ENCODE measurements around the gene KAT7. TPM values are rescaled to one million over a fixed set of nuclear protein-coding genes. Genes with fewer than 3 reads are reported as not detected.

KAT7 gene
- total RNA-seq, 1 experiment from 2014 or later = 79.5 TPM

DNA sequence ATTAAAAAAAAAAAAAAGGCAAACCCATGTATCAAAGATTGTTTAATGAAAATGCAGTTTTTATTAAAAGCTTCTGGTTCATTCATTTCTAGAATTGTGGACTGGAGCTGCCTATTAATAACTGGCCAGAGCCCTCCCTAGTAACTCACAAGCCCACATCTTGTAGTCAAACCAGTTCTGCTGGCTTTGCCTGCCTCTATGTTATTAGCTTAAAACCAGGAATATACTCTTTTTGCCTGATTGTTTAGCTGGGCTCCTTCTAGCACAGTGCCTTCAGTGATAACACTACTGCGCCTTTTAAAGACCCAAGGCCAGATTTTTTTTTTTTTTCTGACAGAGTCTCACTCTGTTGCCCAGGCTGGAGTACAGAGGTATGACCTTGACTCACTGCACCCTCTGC is 33.4 kb downstream of the KAT7 start (continued):
- TF ChIP-seq, protein P1, sequence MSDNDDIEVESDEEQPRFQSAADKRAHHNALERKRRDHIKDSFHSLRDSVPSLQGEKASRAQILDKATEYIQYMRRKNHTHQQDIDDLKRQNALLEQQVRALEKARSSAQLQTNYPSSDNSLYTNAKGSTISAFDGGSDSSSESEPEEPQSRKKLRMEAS (IDR thresholded peaks at IDR 0.05) = no peak

DNA sequence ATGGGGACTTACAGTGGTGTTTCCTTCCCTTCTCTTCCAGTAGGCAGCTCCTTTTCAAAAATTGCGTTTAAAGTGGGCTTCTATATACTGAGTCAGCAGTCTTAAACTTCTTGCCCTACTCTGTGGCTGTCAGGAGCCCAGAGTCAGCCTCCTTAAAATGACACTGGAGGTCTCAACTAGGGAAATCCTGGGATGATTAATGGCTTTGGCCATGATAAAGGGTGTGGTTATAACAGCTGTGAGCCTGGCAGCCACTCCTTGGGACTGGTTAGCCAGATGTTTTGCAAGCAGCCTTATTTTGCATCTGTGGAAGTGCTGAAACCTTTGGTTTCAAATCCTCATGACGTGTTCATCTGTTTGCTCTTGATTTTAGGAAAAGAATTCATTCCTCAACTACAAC is 34.3 kb downstream of the KAT7 start:
- RAD21 ChIA-PET (ENCODE audit: low non-redundant PET in 1 of 2, low total read pairs in 2 of 2, uncharacterized antibody in 2 of 2, unreplicated experiment in 2 of 2) = no interaction called here
- Histone ChIP-seq H3K79me2 (ENCODE audit: insufficient read depth, low read length) (peaks cover 3% of the 10 kb centered on the region; the same call in 1 of the 2 replicates), H3K4me1 (ENCODE audit: control insufficient read depth in 1 of 2, insufficient read depth in 2 of 2, low read length in 2 of 2) (no peaks in the 10 kb centered on the region), H3K27ac (ENCODE audit: low read depth, low read length) (no peak overlapping the region), H4K20me1 (ENCODE audit: insufficient read depth) (no peaks in the 10 kb centered on the region; the same call in 1 of the 2 replicates), H3K9ac (ENCODE audit: low read length) (no peak overlapping the region), H3K9me2 (ENCODE audit: insufficient read depth) (no peaks in the 10 kb centered on the region), H3K27me3 (ENCODE audit: insufficient read depth, low read length) (no peaks in the 10 kb centered on the region), H3K36me3 (ENCODE audit: control insufficient read depth in 1 of 2, insufficient read depth in 2 of 2, low read length in 2 of 2) (peaks cover 59 to 64% of the 10 kb centered on the region in 2 experiments), H3K4me3 (replicated peaks in 1 of 2; ENCODE audit: low read depth in 1 of 2, low read length in 2 of 2) (no peak overlapping the region), H3K9me3 (ENCODE audit: control insufficient read depth in 1 of 2, insufficient read depth in 1 of 2, low read depth in 1 of 2, low read length in 2 of 2) (no peaks in the 10 kb centered on the region), H2AFZ (ENCODE audit: low read depth, low read length, poor library complexity, severe bottlenecking) (no peak overlapping the region), H3K4me2 (ENCODE audit: low read length) (no peak overlapping the region)
- ATAC-seq = no peak
- intact Hi-C loops (cut with micrococcal nuclease) = no loop called here
- POLR2A ChIA-PET = no interaction called here
- BruUV-seq (replicated peaks) = no TSS peak
- TF ChIP-seq SRF (IDR thresholded peaks at IDR 0.05; ENCODE audit: low read depth) = no peak
- TF ChIP-seq, protein P2, sequence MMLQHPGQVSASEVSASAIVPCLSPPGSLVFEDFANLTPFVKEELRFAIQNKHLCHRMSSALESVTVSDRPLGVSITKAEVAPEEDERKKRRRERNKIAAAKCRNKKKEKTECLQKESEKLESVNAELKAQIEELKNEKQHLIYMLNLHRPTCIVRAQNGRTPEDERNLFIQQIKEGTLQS (IDR thresholded peaks at IDR 0.05) = no peak
- no peak for TF ChIP-seq RAD21 (IDR thresholded peaks at IDR 0.05; ENCODE audit: low read depth)
- TF ChIP-seq, protein P1 (IDR thresholded peaks at IDR 0.05) = no peak
- TF ChIP-seq ZFX (IDR thresholded peaks at IDR 0.05) = no peak
- TF ChIP-seq JUND (IDR thresholded peaks at IDR 0.05) = no peak
- no peak for TF ChIP-seq EZH2phosphoT487 (IDR thresholded peaks at IDR 0.05; ENCODE audit: borderline replicate concordance)
- TF ChIP-seq FOSL1 (IDR thresholded peaks at IDR 0.05; ENCODE audit: low read depth) = no peak
- TF ChIP-seq, protein P3, sequence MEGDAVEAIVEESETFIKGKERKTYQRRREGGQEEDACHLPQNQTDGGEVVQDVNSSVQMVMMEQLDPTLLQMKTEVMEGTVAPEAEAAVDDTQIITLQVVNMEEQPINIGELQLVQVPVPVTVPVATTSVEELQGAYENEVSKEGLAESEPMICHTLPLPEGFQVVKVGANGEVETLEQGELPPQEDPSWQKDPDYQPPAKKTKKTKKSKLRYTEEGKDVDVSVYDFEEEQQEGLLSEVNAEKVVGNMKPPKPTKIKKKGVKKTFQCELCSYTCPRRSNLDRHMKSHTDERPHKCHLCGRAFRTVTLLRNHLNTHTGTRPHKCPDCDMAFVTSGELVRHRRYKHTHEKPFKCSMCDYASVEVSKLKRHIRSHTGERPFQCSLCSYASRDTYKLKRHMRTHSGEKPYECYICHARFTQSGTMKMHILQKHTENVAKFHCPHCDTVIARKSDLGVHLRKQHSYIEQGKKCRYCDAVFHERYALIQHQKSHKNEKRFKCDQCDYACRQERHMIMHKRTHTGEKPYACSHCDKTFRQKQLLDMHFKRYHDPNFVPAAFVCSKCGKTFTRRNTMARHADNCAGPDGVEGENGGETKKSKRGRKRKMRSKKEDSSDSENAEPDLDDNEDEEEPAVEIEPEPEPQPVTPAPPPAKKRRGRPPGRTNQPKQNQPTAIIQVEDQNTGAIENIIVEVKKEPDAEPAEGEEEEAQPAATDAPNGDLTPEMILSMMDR (IDR thresholded peaks at IDR 0.05 in 2 of 3, conservative IDR thresholded peaks at IDR 0.05 in 1 of 3; ENCODE audit: borderline replicate concordance in 1 of 3, insufficient read depth in 1 of 3, low read depth in 2 of 3, low read length in 2 of 3) = no peak
- TF ChIP-seq CEBPB (IDR thresholded peaks at IDR 0.05; ENCODE audit: low read depth) = no peak
- TF ChIP-seq, protein P4, sequence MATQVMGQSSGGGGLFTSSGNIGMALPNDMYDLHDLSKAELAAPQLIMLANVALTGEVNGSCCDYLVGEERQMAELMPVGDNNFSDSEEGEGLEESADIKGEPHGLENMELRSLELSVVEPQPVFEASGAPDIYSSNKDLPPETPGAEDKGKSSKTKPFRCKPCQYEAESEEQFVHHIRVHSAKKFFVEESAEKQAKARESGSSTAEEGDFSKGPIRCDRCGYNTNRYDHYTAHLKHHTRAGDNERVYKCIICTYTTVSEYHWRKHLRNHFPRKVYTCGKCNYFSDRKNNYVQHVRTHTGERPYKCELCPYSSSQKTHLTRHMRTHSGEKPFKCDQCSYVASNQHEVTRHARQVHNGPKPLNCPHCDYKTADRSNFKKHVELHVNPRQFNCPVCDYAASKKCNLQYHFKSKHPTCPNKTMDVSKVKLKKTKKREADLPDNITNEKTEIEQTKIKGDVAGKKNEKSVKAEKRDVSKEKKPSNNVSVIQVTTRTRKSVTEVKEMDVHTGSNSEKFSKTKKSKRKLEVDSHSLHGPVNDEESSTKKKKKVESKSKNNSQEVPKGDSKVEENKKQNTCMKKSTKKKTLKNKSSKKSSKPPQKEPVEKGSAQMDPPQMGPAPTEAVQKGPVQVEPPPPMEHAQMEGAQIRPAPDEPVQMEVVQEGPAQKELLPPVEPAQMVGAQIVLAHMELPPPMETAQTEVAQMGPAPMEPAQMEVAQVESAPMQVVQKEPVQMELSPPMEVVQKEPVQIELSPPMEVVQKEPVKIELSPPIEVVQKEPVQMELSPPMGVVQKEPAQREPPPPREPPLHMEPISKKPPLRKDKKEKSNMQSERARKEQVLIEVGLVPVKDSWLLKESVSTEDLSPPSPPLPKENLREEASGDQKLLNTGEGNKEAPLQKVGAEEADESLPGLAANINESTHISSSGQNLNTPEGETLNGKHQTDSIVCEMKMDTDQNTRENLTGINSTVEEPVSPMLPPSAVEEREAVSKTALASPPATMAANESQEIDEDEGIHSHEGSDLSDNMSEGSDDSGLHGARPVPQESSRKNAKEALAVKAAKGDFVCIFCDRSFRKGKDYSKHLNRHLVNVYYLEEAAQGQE (IDR thresholded peaks at IDR 0.05; ENCODE audit: low read depth) = no peak
- TF ChIP-seq EGR1 (IDR thresholded peaks at IDR 0.05; ENCODE audit: low read depth) = no peak
- no peak for TF ChIP-seq EZH2 (IDR thresholded peaks at IDR 0.05)
- no peak for TF ChIP-seq POLR2AphosphoS5 (IDR thresholded peaks at IDR 0.05; ENCODE audit: low read depth, low read length)
- no peak for TF ChIP-seq CBX3 (IDR thresholded peaks at IDR 0.05; ENCODE audit: low read depth)
- no peak for TF ChIP-seq TCF7L2 (IDR thresholded peaks at IDR 0.05; ENCODE audit: borderline replicate concordance, extremely low read depth, insufficient read depth, insufficient read length)
- no peak for TF ChIP-seq ELF1 (IDR thresholded peaks at IDR 0.05; ENCODE audit: borderline replicate concordance, low read depth)
- CTCF ChIA-PET = no interaction called here
- DNase-seq (ENCODE audit: low read depth, low spot score) = no peak

Data from HCT116 (cell line).